Measurements from ENCODE around the gene RNF223. TPM values are rescaled to one million over a fixed set of nuclear protein-coding genes. Genes with fewer than 3 reads are reported as not detected.

The RNF223 gene
- not detected for total RNA-seq

DNA sequence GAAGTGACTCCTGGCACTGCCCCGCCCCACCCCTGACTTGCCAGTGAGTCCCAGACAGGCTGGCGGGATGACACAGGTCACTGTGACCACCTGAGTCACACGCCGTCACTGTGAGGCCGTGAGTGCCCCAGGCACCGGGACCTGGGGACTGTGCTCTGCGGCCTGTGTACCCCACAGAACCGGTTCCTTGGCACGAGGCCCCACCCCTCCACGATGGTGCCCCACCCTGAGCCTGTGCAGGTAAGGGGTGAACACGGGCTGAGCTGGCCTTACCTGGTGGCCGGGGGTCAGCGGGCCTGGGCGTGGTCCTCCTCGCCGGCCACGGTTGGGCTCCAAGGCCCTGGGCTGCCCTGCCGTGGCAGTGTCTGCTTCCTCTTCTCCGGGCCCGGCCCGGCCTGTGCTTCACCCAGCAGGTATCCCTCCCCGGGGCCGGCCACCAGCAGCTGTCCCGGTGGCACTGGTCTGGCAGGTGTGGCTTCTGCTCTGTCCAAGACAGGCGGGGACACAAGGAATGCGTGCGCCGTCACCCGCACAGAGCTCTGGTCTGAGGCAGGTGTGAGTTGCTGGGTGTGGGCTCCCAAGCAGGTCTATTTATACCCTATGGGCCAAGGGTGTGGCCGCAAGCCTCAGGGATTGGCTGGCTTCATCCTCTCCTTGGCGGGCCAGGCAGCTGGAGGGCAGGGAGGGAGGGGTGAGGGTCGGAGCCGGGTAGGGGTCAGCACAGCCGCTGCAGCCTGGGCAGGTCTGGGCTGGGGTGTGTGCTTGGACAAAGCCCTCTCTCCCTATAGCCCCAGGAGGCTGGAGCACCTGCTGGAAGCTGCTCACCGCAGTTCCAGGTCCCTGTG lies at the start of gene RNF223:
TSS of gene RNF223 (minus strand) at position 564 of the 845 bp plus-strand sequence. CDS start 1,740 bp downstream, outside the sequence.
- DNase-seq = no peak

DNA sequence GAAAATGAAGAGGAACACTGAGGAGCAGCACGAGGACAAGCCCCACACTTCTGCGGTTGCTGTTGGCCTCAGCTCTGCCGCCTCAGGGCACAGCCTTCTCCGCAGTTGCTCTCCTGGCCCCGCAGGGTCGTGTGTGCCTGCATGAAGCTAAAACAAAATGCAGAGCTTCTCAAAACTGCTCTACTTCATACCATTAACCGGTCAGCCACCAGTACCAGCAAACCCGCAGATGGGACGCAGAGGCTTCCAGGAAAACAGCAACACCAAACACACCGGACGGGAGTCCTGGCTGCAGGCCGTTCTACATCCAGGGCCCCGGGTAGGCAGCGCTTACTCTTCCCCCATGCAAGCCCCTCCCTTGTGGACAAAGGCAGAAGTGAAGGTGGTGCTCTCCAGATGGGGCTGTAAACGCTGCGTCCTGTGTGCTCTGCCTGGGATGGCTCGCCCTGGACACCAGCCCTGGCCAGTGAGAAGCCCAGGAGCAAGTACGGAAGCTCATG lies 48.9 kb upstream of the RNF223 start:
- no peak for DNase-seq

- peak; percentile 77 for DNase-seq
Observed at GRCh38 chr1:1122078-1122811, 48.1 kb upstream of the RNF223 start.

- DNase-seq = no peak
Observed at GRCh38 chr1:1121611-1122077, 47.5 kb upstream of the RNF223 start.

DNA sequence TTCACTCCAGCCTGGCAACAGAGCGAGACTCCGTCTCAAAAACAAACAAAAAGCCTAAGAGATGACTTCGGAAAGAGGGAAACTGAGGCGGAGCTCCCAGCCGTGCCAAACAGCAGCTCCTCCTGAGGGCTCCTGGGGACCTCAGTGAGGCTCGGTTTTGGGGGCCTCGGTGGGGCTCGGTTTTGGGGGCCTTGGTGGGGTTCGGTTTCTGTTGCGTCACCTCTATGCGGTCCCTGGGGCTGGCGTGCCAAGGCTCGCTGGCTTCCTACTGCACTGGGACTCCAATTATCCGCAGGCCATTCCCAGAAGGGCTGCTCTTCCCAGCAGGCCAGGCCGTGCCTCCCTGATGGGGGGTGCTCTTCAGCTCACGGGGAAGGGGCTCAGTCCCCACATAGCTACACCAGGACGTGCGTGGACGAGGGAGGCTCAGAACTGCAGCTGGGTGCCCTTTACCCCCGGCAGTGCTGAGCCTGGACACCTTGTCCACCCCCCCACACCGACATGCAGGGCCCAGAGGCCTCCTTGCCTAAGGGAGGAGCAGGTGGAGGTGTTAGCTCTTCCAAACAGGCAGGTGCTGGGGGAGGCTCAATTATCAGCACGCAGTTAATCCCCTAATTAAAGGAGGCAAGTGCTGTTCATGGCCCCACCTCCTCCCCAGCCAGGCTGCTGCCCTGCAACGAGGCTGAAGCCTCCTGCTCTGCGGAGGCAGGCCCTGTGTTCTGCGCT lies 46.9 kb upstream of the RNF223 start:
- no peak for DNase-seq

DNA sequence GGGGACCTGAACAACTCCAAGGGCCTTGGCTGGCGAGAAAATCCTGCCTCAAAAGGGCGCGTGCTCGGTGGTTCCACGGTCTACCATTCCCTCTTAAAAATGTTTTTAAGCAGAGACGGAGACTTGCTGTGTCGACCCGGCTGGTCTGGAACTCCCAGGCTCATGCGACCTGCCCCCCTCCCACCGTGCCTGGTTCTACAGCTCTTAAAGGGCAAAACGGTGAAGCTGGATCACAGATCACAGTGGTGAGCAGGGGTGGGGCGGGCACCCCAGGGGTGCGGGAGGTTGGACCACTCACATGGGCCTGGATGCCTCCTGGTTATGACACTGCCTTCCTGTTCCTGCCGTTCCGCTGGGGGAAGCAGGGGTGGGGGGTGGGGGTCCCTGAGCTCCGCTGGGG lies 46.0 kb upstream of the RNF223 start:
- DNase-seq = no peak

DNA sequence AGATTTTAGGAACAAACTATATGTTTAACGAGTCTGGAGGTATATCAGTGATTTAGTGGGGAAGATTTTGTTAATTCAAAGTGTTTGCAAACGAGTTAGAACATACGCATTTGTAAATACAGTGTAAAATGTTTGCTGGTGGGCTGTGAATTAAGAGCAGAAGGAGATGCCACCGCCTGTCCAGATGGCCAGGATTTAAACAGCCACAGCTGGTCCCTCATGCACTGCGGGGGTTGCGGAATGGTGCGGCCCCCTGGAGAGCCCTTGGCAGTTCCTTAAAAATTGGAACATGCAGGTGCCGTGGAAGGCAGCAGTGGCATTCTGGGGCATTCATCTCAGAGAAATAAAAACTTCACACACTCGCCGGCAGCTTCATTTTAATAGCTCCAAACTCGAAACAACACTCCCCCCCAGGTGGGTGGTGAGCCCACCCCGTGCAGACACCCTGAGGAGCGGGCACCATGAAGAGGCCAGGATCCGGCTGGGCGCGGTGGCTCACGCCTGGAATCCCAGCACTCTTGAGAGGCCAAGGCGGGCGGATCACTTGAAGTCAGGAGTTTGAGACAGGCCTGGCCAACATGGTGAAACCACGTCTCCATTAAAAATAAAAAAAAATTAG lies 45.3 kb upstream of the RNF223 start:
- no peak for DNase-seq

GRCh38 chr1:1118876-1119220 lies 44.7 kb upstream of the RNF223 start:
- DNase-seq = no peak

- no peak for DNase-seq
Observed at GRCh38 chr1:1118011-1118875, 44.1 kb upstream of the RNF223 start.

GRCh38 chr1:1117469-1117831 lies 43.3 kb upstream of the RNF223 start:
- DNase-seq = no peak

DNA sequence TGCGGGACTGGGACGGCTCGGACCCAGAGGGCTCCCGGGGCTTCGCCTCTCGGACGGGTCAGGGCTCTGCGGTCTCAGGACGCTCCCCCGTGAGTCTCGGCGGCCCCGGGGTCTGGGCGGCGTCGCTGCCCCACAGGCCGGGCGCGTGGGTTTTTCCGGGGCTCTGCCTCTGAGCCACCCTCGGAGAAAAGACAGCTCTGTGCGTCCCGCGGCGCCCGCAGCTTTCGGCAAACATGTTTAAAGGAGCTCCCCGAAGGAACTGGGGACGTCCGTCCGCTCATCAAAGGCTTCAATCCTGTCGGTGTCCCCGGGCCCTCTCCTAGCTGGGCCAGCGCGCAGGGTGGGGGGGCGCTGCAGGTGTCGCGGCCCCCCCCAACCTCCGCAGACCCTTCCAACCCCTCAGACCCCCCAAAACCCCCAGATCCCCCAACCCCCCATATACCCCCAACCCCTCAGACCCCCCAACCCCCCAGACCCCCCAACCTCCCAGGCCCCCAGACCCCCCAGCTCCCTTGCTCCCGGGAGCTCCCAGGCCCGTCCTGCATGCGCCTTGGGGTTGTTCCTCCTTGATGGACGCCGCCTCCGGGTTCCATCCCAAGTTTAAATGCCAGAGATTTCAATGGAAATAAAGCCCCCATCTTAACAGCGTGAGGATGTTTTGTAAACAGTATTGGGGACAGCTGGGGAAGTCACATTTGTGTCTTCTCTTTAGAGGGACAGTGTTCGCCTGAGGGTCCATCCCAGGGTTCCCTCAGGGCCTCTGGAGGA lies 42.8 kb upstream of the RNF223 start:
- peak; percentile 39 for DNase-seq

- DNase-seq = peak; percentile 98
Observed at GRCh38 chr1:1115786-1116700, 41.9 kb upstream of the RNF223 start, which contains the start of gene C1orf159. Gene C1orf159 (minus strand): TSS chr1:1116089. CDS start chr1:1091543, 24,546 bp downstream.

GRCh38 chr1:1115136-1115785 lies 41.2 kb upstream of the RNF223 start:
- no peak for DNase-seq

- no peak for DNase-seq
Observed at GRCh38 chr1:1114431-1114830, 40.3 kb upstream of the RNF223 start.

GRCh38 chr1:1112237-1112985 lies 38.3 kb upstream of the RNF223 start:
- DNase-seq = no peak

DNA sequence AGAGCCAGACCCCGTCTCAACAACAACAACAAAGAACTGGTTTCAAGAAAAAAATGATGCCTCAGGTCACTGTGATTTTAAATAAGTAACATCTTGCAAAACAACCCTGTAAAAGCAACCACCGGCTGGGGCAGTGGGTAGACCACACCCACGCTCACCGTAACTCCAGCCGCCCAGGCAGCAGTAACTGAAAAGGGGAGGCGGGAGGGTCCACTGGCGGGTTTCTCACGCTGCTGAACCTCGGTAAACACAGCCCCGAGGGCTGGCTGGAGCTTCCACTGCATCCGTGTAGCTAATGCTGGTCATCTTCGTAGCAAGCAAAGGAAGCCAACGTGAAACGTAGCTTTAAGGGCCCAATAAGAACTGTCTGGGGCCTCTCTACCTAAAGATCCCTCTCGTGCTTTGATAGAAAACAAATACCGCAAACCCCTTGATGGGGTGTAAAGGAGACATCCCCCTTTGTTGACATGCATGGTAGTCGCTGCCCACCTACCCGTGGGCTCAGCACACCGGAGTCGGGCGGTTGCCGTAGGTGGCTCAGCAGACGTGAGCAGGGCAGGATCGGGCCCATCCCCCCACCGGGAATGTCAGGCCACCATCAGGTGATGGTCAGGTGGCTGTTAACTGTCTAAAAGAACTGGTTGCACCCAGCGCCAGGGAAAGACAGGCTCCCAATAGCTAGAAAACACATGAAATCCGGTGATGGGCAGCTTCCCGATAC lies 37.6 kb upstream of the RNF223 start:
- DNase-seq = peak; percentile 1

DNA sequence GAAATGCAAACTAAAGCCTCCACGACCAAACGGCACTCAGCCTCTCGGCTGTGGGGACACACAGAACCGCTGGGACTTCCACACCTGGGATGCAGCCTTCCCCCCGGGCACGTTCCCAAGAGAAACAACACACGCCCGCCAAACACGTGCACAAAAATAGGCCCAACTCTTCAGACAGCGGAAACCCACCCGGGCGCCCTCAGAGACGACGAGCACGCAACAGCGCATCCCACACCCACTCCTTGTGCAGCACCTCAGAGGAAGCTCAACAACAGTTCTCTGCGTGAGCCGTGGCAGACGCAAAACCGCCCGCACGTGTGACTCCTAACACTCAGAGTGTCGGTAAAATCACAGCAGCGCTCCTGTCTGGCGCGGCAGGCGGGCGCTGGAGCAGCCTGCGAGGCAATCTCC lies 36.5 kb upstream of the RNF223 start:
- peak; percentile 1 for DNase-seq

GRCh38 chr1:1109743-1110142 lies 35.6 kb upstream of the RNF223 start:
- DNase-seq = no peak

All from effector CD4-positive, alpha-beta T cell (primary cell).